Measurements from ENCODE around the gene POLG2. TPM values are rescaled to one million over a fixed set of nuclear protein-coding genes. Genes with fewer than 3 reads are reported as not detected.

POLG2 gene
- total RNA-seq, 1 experiment from 2014 or later: 42.7 TPM

- POLR2A ChIA-PET: no interaction called here
- Mint-ChIP-seq H3K4me3 (0 out of 2 replicates have a peak overlapping the region, but pooled peaks have one; percentile 98), H3K27me3 (ENCODE audit: low read depth) (no peaks in the 10 kb centered on the region; the same call in 1 of the 2 replicates), H3K27ac (peak overlapping the region; percentile 79), H3K4me1 (peaks cover 60% of the 10 kb centered on the region), H3K9me3 (no peaks in the 10 kb centered on the region), H3K36me3 (peaks cover 72% of the 10 kb centered on the region)
- CTCF ChIA-PET: no interaction called here
- DNase-seq (ENCODE audit: low spot score) (no peak), ATAC-seq (no peak)
- TF ChIP-seq E2F5 (CRISPR knock-in tag; IDR thresholded peaks at IDR 0.05): no peak
- TF ChIP-seq ZNF317 (CRISPR knock-in tag; IDR thresholded peaks at IDR 0.05; ENCODE audit: borderline replicate concordance, low read depth): no peak
- no peak for TF ChIP-seq NFYB (CRISPR knock-in tag; conservative IDR thresholded peaks at IDR 0.05; ENCODE audit: low read depth)
- no peak for TF ChIP-seq ZBTB21 (CRISPR knock-in tag; IDR thresholded peaks at IDR 0.05; ENCODE audit: borderline replicate concordance)
- TF ChIP-seq STAT6 (CRISPR knock-in tag; conservative IDR thresholded peaks at IDR 0.05; ENCODE audit: low read depth): no peak
- TF ChIP-seq AR (CRISPR knock-in tag; IDR thresholded peaks at IDR 0.05): peak; percentile 18; the same call in 1 of the 2 replicates
- 0 out of 2 replicates have a peak, but pooled peaks have one; percentile 45 for TF ChIP-seq PRRX2 (CRISPR knock-in tag; IDR thresholded peaks at IDR 0.05)
These were observed 6.5 kb upstream of the POLG2 start for GRCh38 chr17:64503341-64503740.

- H3K27ac Mint-ChIP-seq: peak overlapping the region; percentile 90
- CTCF ChIA-PET: no interaction called here
- peaks cover 70% of the 10 kb centered on the region for H3K36me3 Mint-ChIP-seq
- ATAC-seq: no peak
- no peaks in the 10 kb centered on the region for H3K9me3 Mint-ChIP-seq
- POLR2A ChIA-PET: no interaction called here
- peaks cover 60% of the 10 kb centered on the region for H3K4me1 Mint-ChIP-seq
- H3K27me3 Mint-ChIP-seq (ENCODE audit: low read depth): no peaks in the 10 kb centered on the region; the same call in 1 of the 2 replicates
- DNase-seq (ENCODE audit: low spot score): no peak
- 0 out of 2 replicates have a peak overlapping the region, but pooled peaks have one; percentile 98 for H3K4me3 Mint-ChIP-seq
- TF ChIP-seq CTCF (IDR thresholded peaks at IDR 0.05): no peak
- no peak for TF ChIP-seq TP53 (CRISPR knock-in tag; IDR thresholded peaks at IDR 0.05)
- TF ChIP-seq ZNF281 (CRISPR knock-in tag; IDR thresholded peaks at IDR 0.05): no peak
- no peak for TF ChIP-seq ETV6 (CRISPR knock-in tag; IDR thresholded peaks at IDR 0.05)
- no peak for TF ChIP-seq RORB (CRISPR knock-in tag; IDR thresholded peaks at IDR 0.05)
- no peak for TF ChIP-seq AFF4 (CRISPR knock-in tag; IDR thresholded peaks at IDR 0.05; ENCODE audit: borderline replicate concordance)
- TF ChIP-seq ATF2 (CRISPR knock-in tag; IDR thresholded peaks at IDR 0.05; ENCODE audit: borderline replicate concordance, low read depth): no peak
- no peak for TF ChIP-seq ZNF232 (CRISPR knock-in tag; IDR thresholded peaks at IDR 0.05)
- no peak for TF ChIP-seq GRHL2 (CRISPR knock-in tag; IDR thresholded peaks at IDR 0.05; ENCODE audit: insufficient replicate concordance, severe bottlenecking)
- no peak for TF ChIP-seq ZNF396 (CRISPR knock-in tag; IDR thresholded peaks at IDR 0.05; ENCODE audit: borderline replicate concordance)
- TF ChIP-seq MXD4 (CRISPR knock-in tag; IDR thresholded peaks at IDR 0.05; ENCODE audit: borderline replicate concordance): no peak
These were observed 6.0 kb upstream of the POLG2 start for GRCh38 chr17:64502809-64503208.
